Measurements from ENCODE around the gene EDAR.

GRCh38 chr2:108934583-108935245, 54.3 kb downstream of the EDAR start:
- TF ChIP-seq, protein P1, sequence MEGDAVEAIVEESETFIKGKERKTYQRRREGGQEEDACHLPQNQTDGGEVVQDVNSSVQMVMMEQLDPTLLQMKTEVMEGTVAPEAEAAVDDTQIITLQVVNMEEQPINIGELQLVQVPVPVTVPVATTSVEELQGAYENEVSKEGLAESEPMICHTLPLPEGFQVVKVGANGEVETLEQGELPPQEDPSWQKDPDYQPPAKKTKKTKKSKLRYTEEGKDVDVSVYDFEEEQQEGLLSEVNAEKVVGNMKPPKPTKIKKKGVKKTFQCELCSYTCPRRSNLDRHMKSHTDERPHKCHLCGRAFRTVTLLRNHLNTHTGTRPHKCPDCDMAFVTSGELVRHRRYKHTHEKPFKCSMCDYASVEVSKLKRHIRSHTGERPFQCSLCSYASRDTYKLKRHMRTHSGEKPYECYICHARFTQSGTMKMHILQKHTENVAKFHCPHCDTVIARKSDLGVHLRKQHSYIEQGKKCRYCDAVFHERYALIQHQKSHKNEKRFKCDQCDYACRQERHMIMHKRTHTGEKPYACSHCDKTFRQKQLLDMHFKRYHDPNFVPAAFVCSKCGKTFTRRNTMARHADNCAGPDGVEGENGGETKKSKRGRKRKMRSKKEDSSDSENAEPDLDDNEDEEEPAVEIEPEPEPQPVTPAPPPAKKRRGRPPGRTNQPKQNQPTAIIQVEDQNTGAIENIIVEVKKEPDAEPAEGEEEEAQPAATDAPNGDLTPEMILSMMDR (IDR thresholded peaks at IDR 0.05), result no peak
- TF ChIP-seq POLR2AphosphoS5 (IDR thresholded peaks at IDR 0.05) (no peak), POLR2A (IDR thresholded peaks at IDR 0.05) (no peak)

Data from upper lobe of left lung (tissue), 4 donors.